Activated CD8-positive, alpha-beta T cell treated with anti-CD3 and anti-CD28 coated beads for 36 hours (primary cell): ENCODE results near the gene HYAL2. TPM values are rescaled to one million over a fixed set of nuclear protein-coding genes. Genes with fewer than 3 reads are reported as not detected.

Experiments used
- ATAC-seq: fragments of 200-7000 bp; cut with Tn5 transposase; one replicate; pipeline ENCODE4 v1.10.0; 2021; ENCODE audit warnings: mild to moderate bottlenecking, moderate library complexity
- CTCF ChIA-PET: fragments of 350-600 bp; sonication (Branson Sonifier 250); formaldehyde crosslinking; loops from one replicate; lab custom pipeline; 2021; ENCODE audit warnings: antibody characterized with exemption; lab: Charles Lee
- POLR2A ChIA-PET: fragments of 350-600 bp; sonication (Branson Sonifier 250); formaldehyde crosslinking; loops from one replicate; lab custom pipeline; 2021; ENCODE audit warnings: antibody characterized with exemption; lab: Charles Lee
- DNase-seq: peaks from one replicate; pipeline ENCODE4 v3.0.0-alpha.2; 2020
- H3K27ac Mint-ChIP-seq: one replicate; pipeline ENCODE4 v1.8.0; 2021; ENCODE audit warnings: mild to moderate bottlenecking, mixed read lengths
- H3K27me3 Mint-ChIP-seq: one replicate; pipeline ENCODE4 v1.8.0; 2021; ENCODE audit warnings: mixed read lengths
- H3K36me3 Mint-ChIP-seq: one replicate; pipeline ENCODE4 v1.8.0; 2021; ENCODE audit warnings: low read depth, mixed read lengths
- H3K4me1 Mint-ChIP-seq: one replicate; pipeline ENCODE4 v1.8.0; 2021; ENCODE audit warnings: low read depth, mixed read lengths
- H3K4me3 Mint-ChIP-seq: one replicate; pipeline ENCODE4 v1.8.0; 2021; ENCODE audit warnings: mild to moderate bottlenecking, moderate library complexity, mixed read lengths
- H3K9me3 Mint-ChIP-seq: one replicate; pipeline ENCODE4 v1.8.0; 2021; ENCODE audit warnings: mixed read lengths
- intact Hi-C: fragments of 100-400 bp; cut with micrococcal nuclease; formaldehyde crosslinking; loops from one replicate; pipeline ENCODE4 v1.10.0; 2022
- total RNA-seq, 2 experiments: library from RNA; stranded (reverse); gene quantifications; one replicate each; pipeline ENCODE4 v1.2.3, GENCODE V29; 2021
- TF ChIP-seq, protein P1 (sequence below): fragments of 200-600 bp; IDR thresholded peaks from one replicate; pipeline ENCODE4 v1.8.0; 2022; ENCODE audit warnings: antibody characterized with exemption, mild to moderate bottlenecking

HYAL2 gene
- total RNA-seq, 2 experiments from 2014 or later, result 3.9 to 4.1 TPM

DNA sequence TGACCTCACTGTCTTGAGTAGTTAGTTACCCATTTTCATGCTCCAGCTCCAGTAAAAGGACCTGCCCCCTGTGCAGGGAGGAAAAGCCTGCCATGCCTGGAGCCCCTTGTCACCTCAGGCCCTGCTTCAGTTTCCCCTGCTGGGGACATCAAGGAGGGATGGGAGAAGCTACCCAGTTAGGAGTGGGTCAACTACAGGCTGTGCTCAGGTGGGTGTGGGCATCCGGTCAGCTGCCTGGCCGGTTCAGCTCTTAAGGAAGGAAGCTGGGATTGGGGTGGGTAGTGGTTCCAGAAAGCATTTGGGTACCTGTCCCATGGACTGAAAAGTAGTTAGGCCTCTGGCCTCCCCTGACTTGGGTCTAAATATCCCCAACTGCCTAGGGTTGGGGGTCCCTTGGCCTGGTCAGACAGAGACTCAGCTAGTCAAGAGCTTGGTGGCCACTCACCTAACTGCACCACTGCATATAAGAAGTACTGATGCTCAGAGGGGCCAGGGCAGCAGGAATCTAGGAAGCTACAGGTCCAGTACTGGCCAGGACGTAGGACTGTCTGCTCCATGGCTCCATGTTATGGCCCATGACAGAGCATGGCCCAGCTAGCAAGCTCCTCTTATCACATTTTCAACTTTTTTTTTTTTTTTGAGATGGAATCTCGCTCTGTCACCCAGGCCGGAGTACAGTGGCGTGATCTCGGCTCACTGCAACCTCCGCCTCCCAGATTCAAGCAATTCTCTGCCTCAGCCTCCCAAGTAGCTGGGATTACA lies 43.1 kb downstream of the HYAL2 start:
- ATAC-seq (no peak), DNase-seq (no peak)
- ChIA-PET CTCF (interaction anchor here (1.0 to 2.1 kb wide), 5 partner anchors 20 to 86 kb away, joined by 3 to 6 read pairs (median 4); partner anchors contain the start of genes HYAL3 and NAA80), POLR2A (interaction anchor here (1.0 to 9.6 kb wide), 4 partner anchors 11 to 48 kb away, joined by 3 to 98 read pairs (median 6); partner anchors contain the start of genes HYAL3, IFRD2 and NAA80)
- TF ChIP-seq, protein P1, sequence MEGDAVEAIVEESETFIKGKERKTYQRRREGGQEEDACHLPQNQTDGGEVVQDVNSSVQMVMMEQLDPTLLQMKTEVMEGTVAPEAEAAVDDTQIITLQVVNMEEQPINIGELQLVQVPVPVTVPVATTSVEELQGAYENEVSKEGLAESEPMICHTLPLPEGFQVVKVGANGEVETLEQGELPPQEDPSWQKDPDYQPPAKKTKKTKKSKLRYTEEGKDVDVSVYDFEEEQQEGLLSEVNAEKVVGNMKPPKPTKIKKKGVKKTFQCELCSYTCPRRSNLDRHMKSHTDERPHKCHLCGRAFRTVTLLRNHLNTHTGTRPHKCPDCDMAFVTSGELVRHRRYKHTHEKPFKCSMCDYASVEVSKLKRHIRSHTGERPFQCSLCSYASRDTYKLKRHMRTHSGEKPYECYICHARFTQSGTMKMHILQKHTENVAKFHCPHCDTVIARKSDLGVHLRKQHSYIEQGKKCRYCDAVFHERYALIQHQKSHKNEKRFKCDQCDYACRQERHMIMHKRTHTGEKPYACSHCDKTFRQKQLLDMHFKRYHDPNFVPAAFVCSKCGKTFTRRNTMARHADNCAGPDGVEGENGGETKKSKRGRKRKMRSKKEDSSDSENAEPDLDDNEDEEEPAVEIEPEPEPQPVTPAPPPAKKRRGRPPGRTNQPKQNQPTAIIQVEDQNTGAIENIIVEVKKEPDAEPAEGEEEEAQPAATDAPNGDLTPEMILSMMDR, result no peak
- Mint-ChIP-seq H3K4me1 (peaks cover 15% of the 10 kb centered on the region), H3K9me3 (no peaks in the 10 kb centered on the region), H3K27ac (no peak overlapping the region), H3K27me3 (peaks cover 21% of the 10 kb centered on the region), H3K36me3 (no peaks in the 10 kb centered on the region), H3K4me3 (no peak overlapping the region)
- intact Hi-C loops, result loop anchor here (2.0 kb wide), 1 partner anchor 87 kb away; no protein-coding TSS in a partner anchor

- ATAC-seq (no peak), DNase-seq (no peak)
- peaks cover 2% of the 10 kb centered on the region for H3K36me3 Mint-ChIP-seq
- POLR2A ChIA-PET, result interaction anchor here (1.3 to 9.6 kb wide), 4 partner anchors 11 to 48 kb away, joined by 4 to 98 read pairs (median 6); partner anchors contain the start of genes HYAL3, IFRD2 and NAA80
- peaks cover 27% of the 10 kb centered on the region for H3K27me3 Mint-ChIP-seq
- no peak within 1 kb of the TSS for H3K27ac Mint-ChIP-seq
- TF ChIP-seq, protein P1, result no peak
- no peaks in the 10 kb centered on the region for H3K9me3 Mint-ChIP-seq
- H3K4me1 Mint-ChIP-seq, result peaks cover 21% of the 10 kb centered on the region
- intact Hi-C loops, result loop anchor here (2.0 kb wide), 1 partner anchor 86 kb away; no protein-coding TSS in a partner anchor
- no peak within 1 kb of the TSS for H3K4me3 Mint-ChIP-seq
- CTCF ChIA-PET, result interaction anchor here (1.0 to 2.1 kb wide), 4 partner anchors 20 to 53 kb away, joined by 3 to 6 read pairs (median 4); partner anchors contain the start of genes HYAL3 and NAA80
Observed at GRCh38 chr3:50278880-50279224, 43.7 kb downstream of the HYAL2 start, which contains the start of gene LSMEM2. LSMEM2 (plus strand) TSS chr3:50279087; CDS start chr3:50279114, 27 bp downstream.

- H3K27ac Mint-ChIP-seq, result no peak overlapping the region
- no peak for ATAC-seq
Observed at GRCh38 chr3:50278123-50278879, 44.2 kb downstream of the HYAL2 start.

DNA sequence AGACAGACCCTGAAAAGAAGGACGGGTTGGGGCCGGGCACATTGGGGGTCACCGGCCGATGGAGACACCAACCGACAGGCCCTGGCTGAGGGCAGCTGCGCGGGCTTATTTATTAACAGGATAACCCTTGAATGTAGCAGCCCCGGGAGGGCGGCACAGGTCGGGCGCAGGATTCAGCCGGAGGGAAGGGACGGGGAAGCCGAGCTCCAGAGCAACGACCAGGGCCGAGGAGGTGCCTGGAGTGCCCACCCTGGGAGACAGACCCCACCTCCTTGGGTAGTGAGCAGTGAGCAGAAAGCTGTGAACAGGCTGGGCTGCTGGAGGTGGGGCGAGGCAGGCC lies 45.8 kb downstream of the HYAL2 start:
- ChIA-PET CTCF (interaction anchor here (1.6 to 4.4 kb wide), 3 partner anchors 17 to 83 kb away, joined by 6 to 36 read pairs (median 8); no protein-coding TSS in a partner anchor), POLR2A (interaction anchor here (1.5 to 9.6 kb wide), 2 partner anchors 13 to 82 kb away, joined by 3 to 98 read pairs; partner anchors contain the start of gene IFRD2)
- Mint-ChIP-seq H3K27me3 (peaks cover 35% of the 10 kb centered on the region), H3K4me1 (peaks cover 33% of the 10 kb centered on the region), H3K36me3 (peaks cover 2% of the 10 kb centered on the region), H3K27ac (no peak overlapping the region), H3K4me3 (no peak overlapping the region), H3K9me3 (no peaks in the 10 kb centered on the region)
- DNase-seq (no peak), ATAC-seq (no peak)
- TF ChIP-seq, protein P1, result no peak
- intact Hi-C loops, result no loop called here

More at GRCh38 chr3:50278123-50278879, 44.2 kb downstream of the HYAL2 start:
- H3K4me3 Mint-ChIP-seq, result no peak overlapping the region
- no peak for DNase-seq
- TF ChIP-seq, protein P1, result no peak
- no peaks in the 10 kb centered on the region for H3K9me3 Mint-ChIP-seq
- H3K36me3 Mint-ChIP-seq, result peaks cover 2% of the 10 kb centered on the region
- peaks cover 24% of the 10 kb centered on the region for H3K4me1 Mint-ChIP-seq
- ChIA-PET CTCF (interaction anchor here (1.0 to 2.1 kb wide), 6 partner anchors 14 to 52 kb away, joined by 3 to 8 read pairs (median 4); partner anchors contain the start of genes HYAL3, IFRD2 and NAA80), POLR2A (interaction anchor here (1.1 to 9.6 kb wide), 4 partner anchors 12 to 27 kb away, joined by 3 to 98 read pairs (median 6); partner anchors contain the start of genes HYAL3, IFRD2 and NAA80)
- intact Hi-C loops, result loop anchor here (2.0 kb wide), 1 partner anchor 86 kb away; no protein-coding TSS in a partner anchor
- peaks cover 30% of the 10 kb centered on the region for H3K27me3 Mint-ChIP-seq
